CD4-positive, alpha-beta memory T cell (primary cell): ENCODE data around the gene GOLGA8B. TPM values are rescaled to one million over a fixed set of nuclear protein-coding genes. Genes with fewer than 3 reads are reported as not detected.
"Not testable (repeated sequence)": the region's sequence is repeated elsewhere in the genome, so short reads cannot be mapped to it uniquely, and the experiment has no call there.

Experiments
- CTCF ChIA-PET: fragments of 350-600 bp; sonication (Branson Sonifier 250); formaldehyde crosslinking; loops from one replicate; lab custom pipeline; 2021; ENCODE audit warnings: inconsistent platforms; ENCODE audit not compliant: partially characterized antibody; lab: Charles Lee
- POLR2A ChIA-PET: fragments of 350-600 bp; sonication (Branson Sonifier 250); formaldehyde crosslinking; loops from one replicate; lab custom pipeline; 2021; ENCODE audit not compliant: partially characterized antibody; lab: Charles Lee
- DNase-seq, 5 donors: peaks; one replicate each; pipeline versions ENCODE4 v3.0.0 to v3.0.0-alpha.2; 2020 to 2022; ENCODE audit warnings: mixed read lengths in 1 of 5
- H3K27ac ChIP-seq: one replicate; pipeline ENCODE4 v1.7.0; 2013; ENCODE audit warnings: low read depth, low read length
- H3K27me3 ChIP-seq: 2 replicates; pipeline ENCODE4 v1.7.0; 2013; ENCODE audit warnings: mild to moderate bottlenecking, low read length, moderate library complexity; ENCODE audit not compliant: insufficient read depth
- H3K36me3 ChIP-seq: 2 replicates; pipeline ENCODE4 v1.7.0; 2013; ENCODE audit warnings: mild to moderate bottlenecking, low read length, moderate library complexity; ENCODE audit not compliant: insufficient read depth
- H3K4me1 ChIP-seq: 2 replicates; pipeline ENCODE4 v1.7.0; 2013; ENCODE audit warnings: mild to moderate bottlenecking, low read length, moderate library complexity; ENCODE audit not compliant: insufficient read depth
- H3K4me3 ChIP-seq, 2 donors: one replicate each; pipeline ENCODE4 v1.7.0; 2013; ENCODE audit warnings: low read length in 2 of 2, mild to moderate bottlenecking in 1 of 2
- H3K9me3 ChIP-seq, 2 donors: one replicate each; pipeline ENCODE4 v1.7.0; 2013; ENCODE audit warnings: low read length in 2 of 2, control low read depth in 1 of 2; ENCODE audit not compliant: control insufficient read depth in 1 of 2
- H3K27ac Mint-ChIP-seq, 7 donors: one replicate each; pipeline ENCODE4 v1.8.0; 2020 to 2021; ENCODE audit warnings: mixed read lengths in 7 of 7, mild to moderate bottlenecking in 6 of 7, inconsistent platforms in 3 of 7, moderate library complexity in 3 of 7
- H3K27me3 Mint-ChIP-seq, 2 donors: one replicate each; pipeline ENCODE4 v1.8.0; 2020 to 2021; ENCODE audit warnings: mixed read lengths in 2 of 2
- H3K36me3 Mint-ChIP-seq, 2 donors: one replicate each; pipeline ENCODE4 v1.8.0; 2020 to 2021; ENCODE audit warnings: mixed read lengths in 2 of 2, inconsistent platforms in 1 of 2, mild to moderate bottlenecking in 1 of 2
- H3K4me1 Mint-ChIP-seq, 4 donors: one replicate each; pipeline ENCODE4 v1.8.0; 2020 to 2021; ENCODE audit warnings: mixed read lengths in 4 of 4, mild to moderate bottlenecking in 1 of 4
- H3K4me3 Mint-ChIP-seq, 8 donors: one replicate each; pipeline ENCODE4 v1.8.0; 2020 to 2021; ENCODE audit warnings: mixed read lengths in 8 of 8, mild to moderate bottlenecking in 7 of 8, moderate library complexity in 6 of 8, inconsistent platforms in 3 of 8
- H3K9me3 Mint-ChIP-seq, 8 donors: one replicate each; pipeline ENCODE4 v1.8.0; 2020 to 2021; ENCODE audit warnings: mixed read lengths in 8 of 8, mild to moderate bottlenecking in 5 of 8, inconsistent platforms in 3 of 8, moderate library complexity in 1 of 8
- intact Hi-C: fragments of 100-400 bp; cut with micrococcal nuclease; formaldehyde crosslinking; loops from one replicate; pipeline ENCODE4 v1.15.1; 2023
- polyA plus RNA-seq, 2 donors: library from polyadenylated mRNA; unstranded; fragments of 300-500 nt; fragmentation: Illumina TruSeq; gene quantifications; one replicate each; pipeline ENCODE4 v1.2.3, GENCODE V29; 2021
- total RNA-seq, 2 experiments: library from RNA; stranded (reverse); gene quantifications; one replicate each; pipeline ENCODE4 v1.2.3, GENCODE V29; 2021

The GOLGA8B gene
- total and polyA plus RNA-seq, 4 experiments from 2014 or later: 4.8 to 340 (median 169) TPM

- Mint-ChIP-seq H3K27me3 (peaks cover 8 to 13% of the 10 kb centered on the region in 2 donors), H3K36me3 (no peaks in the 10 kb centered on the region), H3K9me3 (no peaks in the 10 kb centered on the region), H3K4me1 (no peaks in the 10 kb centered on the region), H3K27ac (no peak overlapping the region), H3K4me3 (no peak overlapping the region)
- Histone ChIP-seq H3K9me3 (no peaks in the 10 kb centered on the region), H3K27me3 (no peaks in the 10 kb centered on the region), H3K4me1 (no peaks in the 10 kb centered on the region), H3K27ac (no peak overlapping the region), H3K36me3 (no peaks in the 10 kb centered on the region), H3K4me3 (no peak overlapping the region)
- intact Hi-C loops: no loop called here
- ChIA-PET POLR2A (no interaction called here), CTCF (no interaction called here)
- DNase-seq: no peak
Observed at GRCh38 chr15:34597316-34597715, 13.9 kb upstream of the GOLGA8B start.

- Mint-ChIP-seq H3K27ac (no peak overlapping the region), H3K36me3 (no peaks in the 10 kb centered on the region), H3K9me3 (no peaks in the 10 kb centered on the region), H3K27me3 (peaks cover 1 to 3% of the 10 kb centered on the region in 2 donors), H3K4me3 (no peak overlapping the region), H3K4me1 (no peaks in the 10 kb centered on the region)
- DNase-seq: no peak
- Histone ChIP-seq H3K4me1 (no peaks in the 10 kb centered on the region), H3K9me3 (no peaks in the 10 kb centered on the region), H3K4me3 (no peak overlapping the region), H3K36me3 (no peaks in the 10 kb centered on the region), H3K27ac (no peak overlapping the region), H3K27me3 (no peaks in the 10 kb centered on the region)
- ChIA-PET POLR2A (no interaction called here), CTCF (no interaction called here)
- intact Hi-C loops: no loop called here
Observed at GRCh38 chr15:34594361-34594760, 10.9 kb upstream of the GOLGA8B start.

DNA sequence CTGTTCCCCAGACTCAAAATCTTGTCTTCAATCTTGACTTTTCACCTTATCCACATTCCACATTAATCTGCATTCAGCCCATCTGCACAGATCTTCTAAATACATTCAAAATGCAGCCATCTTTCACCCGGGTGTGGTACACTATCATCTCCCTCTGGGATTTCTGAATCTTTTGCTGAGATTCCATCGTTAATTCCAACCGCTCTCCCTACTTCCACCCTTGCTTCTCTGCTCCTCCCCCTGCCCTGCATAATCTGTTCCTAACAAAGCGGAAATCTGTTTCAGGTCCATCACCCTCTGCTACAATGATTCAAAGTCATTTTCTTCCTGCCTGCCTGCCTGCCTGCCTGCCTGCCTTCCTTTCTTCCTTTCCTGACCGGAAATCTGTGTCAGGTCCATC lies 7.9 kb upstream of the GOLGA8B start:
- ChIA-PET CTCF (interaction anchor here (1.3 kb wide), 1 partner anchor 8 kb away, joined by 4 read pairs; the partner anchor contains the start of gene GOLGA8B), POLR2A (no interaction called here)
- no peak overlapping the region for H3K27ac ChIP-seq
- Mint-ChIP-seq H3K9me3 (no peaks in the 10 kb centered on the region), H3K4me3 (no peak overlapping the region), H3K27ac (no peak overlapping the region), H3K27me3 (peaks cover 1 to 5% of the 10 kb centered on the region in 2 donors), H3K4me1 (peaks cover 4 to 5% (median 5%) of the 10 kb centered on the region in 4 donors), H3K36me3 (no peaks in the 10 kb centered on the region)
- H3K36me3 ChIP-seq: no peaks in the 10 kb centered on the region
- H3K9me3 ChIP-seq: no peaks in the 10 kb centered on the region
- peaks cover 5% of the 10 kb centered on the region for H3K4me1 ChIP-seq
- no peak overlapping the region for H3K4me3 ChIP-seq
- H3K27me3 ChIP-seq: no peaks in the 10 kb centered on the region
- intact Hi-C loops: no loop called here
- DNase-seq: no peak

DNA sequence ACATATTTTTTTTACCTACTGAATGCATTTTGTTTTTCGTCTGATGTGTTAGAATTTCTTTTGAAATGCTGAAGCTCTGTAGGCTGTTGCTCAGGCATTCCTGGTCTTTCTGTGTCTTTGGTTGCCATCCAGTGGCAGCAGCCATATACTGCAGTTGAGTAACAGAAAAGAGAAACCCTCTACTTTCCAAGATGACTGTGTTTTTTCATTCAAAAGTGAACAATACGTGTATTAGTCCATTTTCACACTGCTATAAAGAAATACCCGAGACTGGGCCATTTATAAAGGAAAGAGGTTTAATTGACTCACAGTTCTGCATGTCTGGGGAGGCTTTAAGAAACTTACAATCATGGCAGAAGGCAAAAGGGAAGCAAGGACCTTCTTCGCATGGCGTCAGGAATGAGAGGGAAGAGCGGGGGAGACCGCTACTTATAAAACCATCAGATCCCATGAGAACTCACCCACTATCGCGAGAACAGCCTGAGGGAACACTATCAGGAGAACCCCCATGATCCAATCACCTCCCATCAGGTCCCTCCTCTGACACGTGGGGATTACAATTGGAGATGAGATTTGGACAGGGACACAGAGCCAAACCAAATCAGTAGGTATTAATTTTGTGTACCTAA lies 4.7 kb upstream of the GOLGA8B start:
- no peak overlapping the region for H3K27ac ChIP-seq
- H3K27ac Mint-ChIP-seq: peak overlapping the region in 4 of 7 donors; percentile 1 to 82 (median 64)
- peaks cover 0 to 5% of the 10 kb centered on the region in 2 donors for H3K27me3 Mint-ChIP-seq
- H3K9me3 ChIP-seq: no peaks in the 10 kb centered on the region
- peaks cover 11% of the 10 kb centered on the region for H3K4me1 ChIP-seq
- H3K36me3 ChIP-seq: no peaks in the 10 kb centered on the region
- peaks cover 4 to 6% (median 5%) of the 10 kb centered on the region in 4 donors for H3K4me1 Mint-ChIP-seq
- POLR2A ChIA-PET: interaction anchor here (1.0 to 1.9 kb wide), 4 partner anchors 220 to 347 kb away, joined by 3 to 5 read pairs (median 4); partner anchors contain the start of genes LPCAT4, NOP10 and NUTM1
- H3K36me3 Mint-ChIP-seq: peaks cover 0 to 3% of the 10 kb centered on the region in 2 donors
- H3K4me3 ChIP-seq: no peak overlapping the region
- peak overlapping the region; percentile 42 to 82 (median 71) for H3K4me3 Mint-ChIP-seq
- intact Hi-C loops: loop anchor here (1.0 to 5.0 kb wide), 6 partner anchors 221 to 526 kb away; partner anchors contain the start of genes EMC7, LPCAT4, NOP10 and NUTM1
- H3K9me3 Mint-ChIP-seq: no peaks in the 10 kb centered on the region
- peak; percentile 67 to 72 (median 68) for DNase-seq
- CTCF ChIA-PET: interaction anchor here (0.7 to 2.2 kb wide), 22 partner anchors 18 to 850 kb away, joined by 3 to 27 read pairs (median 4); partner anchors contain the start of genes EMC7, KATNBL1, LPCAT4 and NOP10
- H3K27me3 ChIP-seq: no peaks in the 10 kb centered on the region

DNA sequence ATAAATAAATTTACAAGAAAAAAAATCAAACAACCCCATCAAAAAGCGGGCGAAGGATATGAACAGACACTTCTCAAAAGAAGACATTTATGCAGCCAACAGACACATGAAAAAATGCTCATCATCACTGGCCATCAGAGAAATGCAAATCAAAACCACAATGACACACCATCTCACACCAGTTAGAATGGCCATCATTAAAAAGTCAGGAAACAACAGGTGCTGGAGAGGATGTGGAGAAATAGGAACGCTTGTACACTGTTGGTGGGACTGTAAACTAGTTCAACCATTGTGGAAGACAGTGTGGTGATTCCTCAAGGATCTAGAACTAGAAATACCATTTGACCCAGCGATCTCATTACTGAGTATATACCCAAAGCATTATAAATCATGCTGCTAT lies 2.5 kb upstream of the GOLGA8B start:
- DNase-seq, POLR2A ChIA-PET, H3K36me3 ChIP-seq, H3K27me3 Mint-ChIP-seq, H3K9me3 ChIP-seq, H3K27ac Mint-ChIP-seq, H3K36me3 Mint-ChIP-seq, H3K27me3 ChIP-seq, H3K4me3 ChIP-seq, H3K27ac ChIP-seq, H3K9me3 Mint-ChIP-seq: not testable (repeated sequence)
- intact Hi-C loops: loop anchor here (5.0 kb wide), 1 partner anchor 484 kb away; the partner anchor contains the start of genes EMC7 and PGBD4
- Mint-ChIP-seq H3K4me3 (peak overlapping the region in 2 of 8 donors; percentile 4 to 30), H3K4me1 (peaks cover 12 to 23% (median 18%) of the 10 kb centered on the region in 4 donors)
- CTCF ChIA-PET: interaction anchor here (0.6 to 1.2 kb wide), 2 partner anchors 219 to 483 kb away, joined by 3 read pairs; partner anchors contain the start of gene LPCAT4
- H3K4me1 ChIP-seq: peaks cover 23% of the 10 kb centered on the region

- no peak for DNase-seq
- H3K27ac ChIP-seq: no peak overlapping the region
- no peak overlapping the region for H3K4me3 ChIP-seq
- no peaks in the 10 kb centered on the region for H3K9me3 ChIP-seq
- ChIA-PET POLR2A (no interaction called here), CTCF (interaction anchor here (1.2 kb wide), 1 partner anchor 218 kb away, joined by 3 read pairs; the partner anchor contains the start of gene LPCAT4)
- peak overlapping the region in 3 of 7 donors; percentile 23 to 68 (median 56) for H3K27ac Mint-ChIP-seq
- H3K4me1 Mint-ChIP-seq: peaks cover 14 to 31% (median 21%) of the 10 kb centered on the region in 4 donors
- intact Hi-C loops: loop anchor here (5.0 kb wide), 1 partner anchor 483 kb away; the partner anchor contains the start of genes EMC7 and PGBD4
- H3K27me3 Mint-ChIP-seq: peaks cover 0 to 4% of the 10 kb centered on the region in 2 donors
- H3K27me3 ChIP-seq: no peaks in the 10 kb centered on the region
- peaks cover 23% of the 10 kb centered on the region for H3K4me1 ChIP-seq
- no peaks in the 10 kb centered on the region for H3K36me3 ChIP-seq
- peak overlapping the region; percentile 29 to 81 (median 49) for H3K4me3 Mint-ChIP-seq
- H3K9me3 Mint-ChIP-seq: no peaks in the 10 kb centered on the region
- peaks cover 0 to 5% of the 10 kb centered on the region in 2 donors for H3K36me3 Mint-ChIP-seq
Observed at GRCh38 chr15:34584996-34585395, 1.5 kb upstream of the GOLGA8B start.

- H3K4me3 Mint-ChIP-seq: peak overlapping the region; percentile 71 to 95 (median 86)
- peaks cover 19 to 38% (median 26%) of the 10 kb centered on the region in 4 donors for H3K4me1 Mint-ChIP-seq
- no peaks in the 10 kb centered on the region for H3K9me3 Mint-ChIP-seq
- H3K27ac Mint-ChIP-seq: peak overlapping the region in 5 of 7 donors; percentile 23 to 84 (median 64)
- Histone ChIP-seq H3K4me3 (peak overlapping the region; percentile 65 to 74), H3K27ac (no peak overlapping the region), H3K27me3 (no peaks in the 10 kb centered on the region), H3K36me3 (no peaks in the 10 kb centered on the region), H3K4me1 (peaks cover 23% of the 10 kb centered on the region), H3K9me3 (no peaks in the 10 kb centered on the region)
- peaks cover 0 to 4% of the 10 kb centered on the region in 2 donors for H3K27me3 Mint-ChIP-seq
- DNase-seq: peak in 1 of 5 donors; percentile 22
- ChIA-PET POLR2A (interaction anchor here (1.5 to 2.2 kb wide), 3 partner anchors 241 to 483 kb away, joined by 4 to 13 read pairs (median 8); partner anchors contain the start of genes EMC7, NOP10, NUTM1 and PGBD4), CTCF (interaction anchor here (1.0 to 1.5 kb wide), 2 partner anchors 26 to 217 kb away, joined by 3 to 7 read pairs; partner anchors contain the start of gene LPCAT4)
- H3K36me3 Mint-ChIP-seq: peaks cover 0 to 5% of the 10 kb centered on the region in 2 donors
- intact Hi-C loops: no loop called here
Observed at GRCh38 chr15:34584330-34584668, 848 bp upstream of the GOLGA8B start.
